NCI-H128 (cell line): ENCODE measurements around the gene EIF4E3.

Source experiments
- DNase-seq: peaks from one replicate; lab custom pipeline; 2025; ENCODE audit not compliant: unreplicated experiment; lab: John Stamatoyannopoulos, UW

Gene EIF4E3

DNA sequence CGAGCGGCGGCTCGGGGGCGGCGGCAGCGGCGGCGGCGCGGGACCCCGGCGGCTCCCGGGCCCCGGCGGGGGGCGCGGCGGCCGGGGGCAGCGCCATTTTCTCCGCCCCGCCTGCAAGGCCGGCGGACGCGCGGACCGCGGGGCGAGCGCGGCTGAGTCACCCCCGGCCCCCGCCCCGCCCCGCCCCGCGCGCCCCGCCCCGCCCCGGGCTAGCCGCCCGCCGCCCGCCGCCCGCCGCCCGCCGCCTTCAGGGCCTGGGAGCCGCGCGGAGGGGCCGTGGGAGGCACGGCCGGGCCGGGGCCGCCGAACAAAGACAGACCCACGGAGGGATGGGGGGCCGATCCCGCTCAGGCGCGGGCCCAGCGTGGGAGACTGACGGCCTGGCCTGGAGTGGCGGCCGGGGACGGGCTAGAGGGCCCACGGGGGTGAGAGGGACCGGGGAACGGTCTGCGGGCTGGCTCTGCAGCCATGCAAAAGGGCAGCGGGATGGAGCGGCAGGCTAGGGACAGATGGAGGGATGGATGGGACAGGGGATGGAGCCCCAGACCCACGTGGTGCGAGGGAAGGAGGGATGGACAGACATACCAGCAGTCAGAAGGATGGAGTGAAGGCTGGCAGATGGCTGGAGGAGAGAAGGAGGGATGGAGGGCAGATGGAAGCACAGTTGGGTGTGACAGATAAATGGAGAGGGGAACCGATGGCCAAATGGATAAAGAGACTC is at the start of gene EIF4E3:
Gene EIF4E3 (minus strand): TSS at position 132 of the 721 bp plus-strand sequence. CDS start 35 bp downstream, at position 97.
- DNase-seq: peak; percentile 3

DNA sequence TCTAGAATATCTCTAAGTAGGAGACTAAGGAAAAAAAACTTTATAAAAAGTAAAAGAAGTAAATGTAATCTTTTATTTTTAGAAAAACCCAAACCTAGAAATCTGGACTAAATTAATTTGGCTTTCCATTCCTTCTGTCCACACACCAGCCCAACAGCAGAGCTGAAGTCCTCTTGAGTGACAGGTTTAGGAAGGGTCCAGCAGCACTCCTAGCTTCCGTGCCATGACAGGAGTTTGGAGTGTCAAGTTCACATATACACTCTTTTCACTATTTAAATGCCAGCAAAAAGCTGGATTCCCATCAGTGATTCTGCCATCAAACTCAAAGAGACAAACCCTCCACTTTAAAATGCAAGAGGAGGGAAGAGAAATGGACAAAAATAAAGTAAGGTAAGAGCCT is 46.7 kb upstream of the EIF4E3 start:
- DNase-seq: no peak

DNA sequence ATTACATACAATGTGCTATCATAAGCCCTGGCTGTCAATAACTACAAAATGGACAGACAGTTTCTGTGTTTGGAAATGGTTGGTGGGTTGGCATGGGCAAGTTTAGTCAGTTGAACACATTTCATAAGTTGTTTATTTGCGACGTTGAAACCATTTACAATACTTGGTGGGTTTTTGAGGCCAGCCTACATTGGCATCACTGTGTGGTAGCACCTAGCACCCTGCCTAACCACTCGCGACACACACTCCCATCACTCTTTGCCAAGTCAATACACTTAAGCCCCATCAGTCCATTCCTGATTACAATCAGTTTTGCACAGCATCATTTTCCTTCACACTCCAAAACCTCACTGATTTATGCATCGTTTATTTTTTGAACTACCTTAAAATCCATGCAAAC is 45.9 kb upstream of the EIF4E3 start:
- no peak for DNase-seq

DNA sequence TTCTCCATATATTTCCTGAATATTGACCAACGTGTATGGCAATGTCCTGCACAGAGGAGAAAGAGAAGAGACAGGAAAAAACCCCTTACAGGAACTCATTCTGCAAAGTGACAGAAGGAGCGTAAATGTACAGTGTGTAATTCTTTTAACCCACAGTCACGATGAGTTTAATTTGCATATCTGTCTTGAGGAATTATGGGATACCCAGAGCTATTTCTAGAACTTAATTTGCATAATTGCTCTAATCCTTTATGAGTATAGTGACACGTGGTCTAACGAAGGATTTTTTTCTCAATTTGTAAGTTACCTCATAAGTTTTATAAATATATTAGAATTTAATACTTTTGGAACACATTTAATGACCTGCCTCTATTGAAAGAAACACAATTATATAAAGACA is 38.2 kb upstream of the EIF4E3 start:
- DNase-seq: no peak

DNA sequence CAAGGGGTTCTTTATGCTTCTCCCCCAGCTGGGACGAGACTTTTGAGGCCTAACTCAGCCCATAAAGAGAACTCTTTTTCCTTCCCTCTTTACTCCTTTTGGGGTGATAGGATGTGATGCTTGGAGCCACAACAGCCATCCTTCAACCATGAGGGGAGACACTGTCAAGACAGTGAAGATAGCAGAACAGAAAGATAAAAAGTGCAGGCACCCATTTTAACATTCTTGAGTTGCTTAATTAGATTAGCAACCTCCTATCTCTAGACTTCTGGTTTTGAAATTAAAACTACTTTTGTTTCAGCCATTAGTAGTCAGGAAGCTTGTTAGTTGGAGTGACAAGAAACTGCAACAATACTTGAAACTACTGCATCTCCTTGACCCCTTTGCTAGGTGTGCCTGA is 34.9 kb upstream of the EIF4E3 start:
- no peak for DNase-seq

DNA sequence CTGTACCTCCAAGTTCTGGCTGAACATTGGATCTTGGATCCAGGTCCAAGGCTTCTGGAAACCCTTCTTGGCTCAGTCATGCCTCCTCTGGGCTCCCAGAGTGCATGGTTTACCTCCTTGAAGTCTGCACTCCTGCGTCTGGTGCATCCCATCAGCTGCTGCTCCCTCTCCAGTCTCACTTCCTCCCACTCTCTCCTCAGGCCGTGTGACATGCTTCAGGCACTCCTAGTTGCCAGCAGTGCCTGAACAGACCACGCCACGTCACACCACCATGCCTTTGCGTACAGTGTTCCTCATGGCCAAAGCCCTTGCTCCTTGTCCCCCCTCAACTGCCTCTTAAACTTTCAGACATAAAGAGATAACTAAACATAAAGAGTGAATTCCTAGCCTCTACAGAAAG is 34.2 kb upstream of the EIF4E3 start:
- DNase-seq: no peak

DNA sequence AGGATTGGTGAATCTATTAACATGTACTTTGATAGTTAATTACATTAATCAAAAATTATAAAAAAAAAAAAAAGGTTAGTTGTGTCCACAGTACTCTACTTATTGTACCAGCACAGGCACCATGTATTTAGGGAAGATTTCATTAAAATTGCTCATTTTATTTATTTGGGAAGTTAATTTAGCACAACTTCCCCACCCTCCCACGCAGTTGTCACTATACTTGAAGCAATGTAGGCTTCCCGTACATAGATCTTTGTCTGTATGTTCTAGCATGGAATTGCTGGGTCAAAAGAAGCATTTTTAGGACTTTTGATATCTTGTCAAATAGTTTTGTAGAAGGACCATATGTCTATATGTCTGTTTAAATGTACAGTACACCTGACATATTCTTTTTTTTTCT is 32.9 kb upstream of the EIF4E3 start:
- no peak for DNase-seq

DNA sequence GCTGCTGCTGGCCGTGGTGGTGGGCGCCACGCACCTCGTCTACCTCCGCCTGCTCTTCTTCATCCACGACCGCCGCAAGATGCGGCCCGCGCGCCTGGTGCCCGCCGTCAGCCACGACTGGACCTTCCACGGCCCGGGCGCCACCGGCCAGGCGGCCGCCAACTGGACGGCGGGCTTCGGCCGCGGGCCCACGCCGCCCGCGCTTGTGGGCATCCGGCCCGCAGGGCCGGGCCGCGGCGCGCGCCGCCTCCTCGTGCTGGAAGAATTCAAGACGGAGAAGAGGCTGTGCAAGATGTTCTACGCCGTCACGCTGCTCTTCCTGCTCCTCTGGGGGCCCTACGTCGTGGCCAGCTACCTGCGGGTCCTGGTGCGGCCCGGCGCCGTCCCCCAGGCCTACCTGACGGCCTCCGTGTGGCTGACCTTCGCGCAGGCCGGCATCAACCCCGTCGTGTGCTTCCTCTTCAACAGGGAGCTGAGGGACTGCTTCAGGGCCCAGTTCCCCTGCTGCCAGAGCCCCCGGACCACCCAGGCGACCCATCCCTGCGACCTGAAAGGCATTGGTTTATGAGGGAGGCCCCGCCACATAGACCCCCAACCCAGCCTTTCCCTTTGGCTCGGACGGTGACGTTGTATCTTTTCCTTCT is 29.5 kb upstream of the EIF4E3 start:
- DNase-seq: no peak

DNA sequence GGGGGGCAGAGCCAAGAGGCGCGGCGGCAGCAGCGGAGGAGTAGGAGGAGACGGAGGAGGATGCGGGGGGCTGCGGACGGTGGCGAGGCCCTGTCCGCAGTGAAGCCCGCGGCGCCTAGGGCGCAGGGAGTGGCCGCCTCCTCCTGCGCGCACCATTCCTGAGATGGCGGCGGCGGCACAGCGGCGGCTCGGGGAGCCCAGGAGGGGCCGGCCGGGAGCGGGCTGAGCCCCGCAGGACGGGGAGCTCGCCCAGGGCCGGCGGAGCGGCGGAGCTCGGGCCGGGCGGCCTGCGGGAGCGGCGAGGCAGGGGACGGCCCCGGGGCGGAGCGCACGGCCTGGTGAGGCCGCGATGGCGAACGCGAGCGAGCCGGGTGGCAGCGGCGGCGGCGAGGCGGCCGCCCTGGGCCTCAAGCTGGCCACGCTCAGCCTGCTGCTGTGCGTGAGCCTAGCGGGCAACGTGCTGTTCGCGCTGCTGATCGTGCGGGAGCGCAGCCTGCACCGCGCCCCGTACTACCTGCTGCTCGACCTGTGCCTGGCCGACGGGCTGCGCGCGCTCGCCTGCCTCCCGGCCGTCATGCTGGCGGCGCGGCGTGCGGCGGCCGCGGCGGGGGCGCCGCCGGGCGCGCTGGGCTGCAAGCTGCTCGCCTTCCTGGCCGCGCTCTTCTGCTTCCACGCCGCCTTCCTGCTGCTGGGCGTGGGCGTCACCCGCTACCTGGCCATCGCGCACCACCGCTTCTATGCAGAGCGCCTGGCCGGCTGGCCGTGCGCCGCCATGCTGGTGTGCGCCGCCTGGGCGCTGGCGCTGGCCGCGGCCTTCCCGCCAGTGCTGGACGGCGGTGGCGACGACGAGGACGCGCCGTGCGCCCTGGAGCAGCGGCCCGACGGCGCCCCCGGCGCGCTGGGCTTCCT is 28.8 kb upstream of the EIF4E3 start, which contains the start of gene GPR27:
Gene GPR27 (plus strand): TSS at position 155 of the 909 bp plus-strand sequence. CDS start 195 bp downstream, at position 350.
- DNase-seq: no peak

DNA sequence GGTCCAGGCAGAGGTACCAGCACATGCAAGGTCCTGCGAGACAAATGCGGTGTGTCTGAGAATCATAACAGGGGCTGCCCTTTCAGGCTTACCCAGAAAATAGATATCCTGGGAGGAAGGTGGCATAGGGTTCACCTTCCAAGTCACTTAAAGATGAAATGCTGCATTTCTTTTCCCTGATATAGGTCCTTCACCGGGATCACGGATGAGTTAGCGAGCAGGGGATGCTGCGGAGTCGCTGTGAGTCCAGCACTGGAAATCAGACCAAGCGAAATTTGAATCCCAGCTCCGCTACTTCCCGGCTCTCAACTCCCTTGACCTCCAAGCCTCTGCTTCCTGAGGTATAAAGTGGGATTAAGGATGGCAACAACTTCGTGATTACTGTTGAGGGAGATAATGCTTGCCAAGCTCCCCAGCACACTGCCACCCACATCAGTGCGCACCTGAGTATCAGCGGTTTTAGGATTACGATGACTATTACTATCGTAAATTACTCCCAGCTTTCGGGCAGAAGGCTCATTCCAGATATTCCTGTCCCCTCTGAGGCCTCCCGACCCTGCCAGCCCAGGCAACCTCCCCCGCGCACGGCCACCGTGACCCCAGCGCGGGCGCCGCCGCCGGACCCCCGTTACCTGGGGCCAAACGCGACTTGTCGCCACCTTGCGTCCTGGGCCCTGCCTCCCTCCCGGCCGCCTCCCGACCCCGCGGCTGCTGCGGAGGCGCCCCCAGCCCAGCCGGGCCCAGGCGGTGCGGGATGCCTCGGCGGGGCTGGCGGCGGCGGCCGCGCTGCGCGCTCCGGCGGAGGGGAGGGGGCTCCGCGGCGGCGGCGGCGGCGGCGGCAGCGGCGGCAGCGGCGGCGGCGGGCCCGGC is 27.9 kb upstream of the EIF4E3 start:
- no peak for DNase-seq

DNA sequence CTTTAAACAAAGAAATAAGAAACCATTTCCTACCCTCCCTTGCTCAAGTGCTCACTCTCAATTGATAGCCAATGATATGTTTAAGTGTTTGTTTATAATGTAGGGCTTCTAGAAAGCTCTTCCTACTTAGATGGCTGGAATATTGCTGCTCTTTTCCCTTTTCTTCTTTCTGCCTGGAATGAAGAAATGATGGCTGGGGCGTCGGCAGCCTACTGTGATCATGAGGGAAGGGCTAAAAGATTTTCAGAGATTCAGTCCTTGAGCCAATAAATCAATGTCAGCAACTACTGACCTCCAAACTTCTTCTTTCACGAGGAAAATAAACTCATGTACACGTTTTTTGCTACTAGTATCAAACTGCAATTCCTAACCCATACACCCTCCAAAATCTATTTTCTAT is 26.4 kb upstream of the EIF4E3 start:
- DNase-seq: no peak

DNA sequence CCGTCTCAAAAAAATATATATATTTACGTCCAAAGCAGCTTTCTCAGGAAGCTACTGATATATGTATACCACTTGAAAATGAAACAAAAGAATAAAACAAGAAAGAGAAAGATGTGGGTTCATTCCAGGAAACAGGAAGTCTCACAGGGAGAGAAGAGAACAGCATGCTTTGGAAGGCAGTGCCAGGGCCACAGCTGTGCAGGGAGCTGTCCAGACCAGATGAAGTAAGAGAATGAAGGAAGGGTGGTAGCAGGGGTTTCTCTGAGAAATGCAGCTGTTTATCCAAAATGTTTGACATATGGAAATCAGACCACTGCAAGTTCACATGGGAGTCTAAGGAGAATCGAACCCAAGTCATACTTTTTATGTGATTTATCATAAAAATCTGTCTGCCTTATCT is 19.5 kb upstream of the EIF4E3 start:
- DNase-seq: no peak

DNA sequence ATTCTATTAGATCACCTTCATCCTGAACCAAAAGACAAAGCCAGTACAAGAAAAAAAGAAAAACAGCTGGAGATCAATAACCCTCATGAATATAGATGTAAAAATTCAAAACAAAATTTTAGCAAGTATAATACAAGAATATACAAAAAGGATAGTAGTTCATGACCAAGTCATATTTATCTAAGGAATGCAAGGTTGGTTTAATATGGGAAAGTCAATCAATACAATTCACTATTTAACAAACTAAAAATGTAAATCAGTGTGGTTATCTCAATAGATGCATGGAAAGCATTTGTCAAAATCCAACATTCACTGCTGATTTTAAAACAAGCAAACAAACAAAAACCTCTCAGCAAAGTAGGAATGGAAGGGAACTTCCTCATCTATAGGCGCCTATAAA is 17.4 kb upstream of the EIF4E3 start:
- no peak for DNase-seq

DNA sequence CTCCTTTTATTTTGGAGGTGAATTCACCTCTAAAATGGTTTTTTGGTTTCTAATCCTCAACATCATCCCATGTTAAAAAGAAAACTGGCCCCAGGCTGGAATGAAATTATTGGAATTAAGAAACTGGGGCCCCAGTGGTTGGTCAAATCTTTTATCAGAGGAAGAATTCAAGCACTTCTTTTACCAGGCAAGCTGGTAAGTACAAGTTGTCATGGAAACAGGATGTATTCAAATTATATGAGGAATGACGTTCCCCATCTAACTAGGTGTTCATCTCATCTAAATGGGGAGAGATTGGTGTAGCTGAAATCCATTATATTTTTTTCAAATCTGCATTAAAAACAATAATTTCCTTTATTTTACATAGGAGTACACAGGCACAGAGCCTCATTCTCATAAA is 9.7 kb upstream of the EIF4E3 start:
- no peak for DNase-seq

DNA sequence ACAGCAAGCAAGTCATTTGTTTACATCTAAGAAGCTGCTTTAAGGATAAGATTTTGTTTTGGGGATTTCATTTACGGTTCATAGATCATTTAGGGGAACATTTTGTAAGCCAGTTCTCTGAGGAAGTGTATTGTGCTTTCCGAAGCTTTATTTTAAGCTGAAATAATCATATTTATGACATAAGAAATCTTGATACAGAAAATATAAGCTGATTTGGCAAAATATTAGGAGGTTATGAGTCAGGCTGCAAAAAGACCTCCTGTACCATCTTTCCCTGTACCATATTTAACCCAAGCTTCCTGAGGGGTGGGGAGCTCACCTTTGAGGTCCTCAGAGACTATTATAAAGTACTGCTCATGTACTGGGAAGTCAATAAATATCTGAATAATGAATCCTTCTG is 8.1 kb upstream of the EIF4E3 start:
- DNase-seq: no peak

DNA sequence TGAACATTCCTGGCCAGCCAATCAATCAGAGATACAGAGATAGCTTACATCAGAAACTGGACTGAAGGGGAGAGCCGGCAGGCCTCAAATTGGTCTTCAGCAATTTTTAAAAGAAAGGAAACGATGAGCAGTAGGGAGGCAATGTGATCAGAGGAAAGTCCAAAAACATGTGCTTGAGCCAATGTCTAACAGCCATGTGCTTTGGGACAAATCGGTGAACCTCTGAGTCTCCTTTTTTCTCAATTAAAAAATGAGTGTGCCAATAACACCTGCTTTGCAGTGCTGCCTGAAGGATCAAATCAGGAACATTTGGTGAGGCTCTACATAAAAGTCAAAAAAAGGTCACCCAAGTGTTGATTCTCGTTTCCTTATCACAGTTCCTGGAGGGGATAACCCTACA is 7.4 kb upstream of the EIF4E3 start:
- no peak for DNase-seq

DNA sequence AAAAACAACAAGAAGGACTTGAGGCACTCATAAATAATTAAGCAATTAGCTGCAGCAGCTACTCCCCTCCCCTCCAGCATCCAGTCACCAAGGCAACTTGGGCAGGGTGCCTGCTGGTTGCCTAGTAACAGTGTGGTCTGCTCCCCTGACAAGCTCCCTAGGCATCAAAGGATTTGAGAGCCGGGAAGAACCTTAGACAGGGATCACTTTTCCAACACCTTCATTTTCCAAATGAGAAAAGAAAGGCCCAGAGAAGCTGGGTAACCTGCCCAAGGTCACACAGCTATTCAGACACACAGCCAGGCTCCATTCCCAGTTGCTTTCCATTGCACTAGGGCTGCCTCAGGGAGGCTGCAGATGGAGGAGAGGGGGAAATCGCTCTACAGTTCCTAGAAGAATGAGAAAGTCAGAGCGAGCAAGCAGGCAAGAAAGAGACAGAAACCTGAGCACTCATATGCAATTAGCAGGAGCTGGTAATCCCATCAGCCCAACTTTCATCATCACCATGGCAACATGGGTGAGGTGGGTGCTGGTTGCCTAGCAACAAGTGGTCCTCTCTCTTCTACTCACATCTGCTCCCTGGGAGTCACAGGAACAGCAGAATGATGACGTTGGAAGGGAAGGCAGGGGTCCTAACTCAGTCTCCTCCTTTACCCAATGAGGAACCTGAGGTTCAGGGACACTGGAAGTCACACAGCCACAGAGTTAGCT is 3.6 kb upstream of the EIF4E3 start:
- DNase-seq: peak; percentile 29

DNA sequence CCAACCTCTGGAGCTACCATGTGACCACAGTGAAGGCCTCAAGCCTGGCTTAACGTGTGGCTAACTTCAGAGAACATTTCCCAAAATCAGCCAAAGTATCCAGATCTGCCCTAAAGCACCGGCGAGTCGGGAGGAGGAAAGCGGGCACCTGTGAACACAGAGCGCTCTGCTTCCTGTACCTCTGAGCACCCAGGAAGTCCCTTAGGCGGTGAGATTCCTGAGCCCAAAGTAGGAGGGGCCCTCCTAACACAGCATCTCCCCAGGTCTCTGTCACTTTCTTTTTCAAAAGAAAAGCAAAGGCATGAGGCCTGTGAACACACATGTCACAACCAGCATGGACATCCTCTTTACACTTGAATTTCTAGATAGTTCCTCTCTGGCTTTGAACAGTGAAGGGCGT is 944 bp upstream of the EIF4E3 start:
- no peak for DNase-seq

DNA sequence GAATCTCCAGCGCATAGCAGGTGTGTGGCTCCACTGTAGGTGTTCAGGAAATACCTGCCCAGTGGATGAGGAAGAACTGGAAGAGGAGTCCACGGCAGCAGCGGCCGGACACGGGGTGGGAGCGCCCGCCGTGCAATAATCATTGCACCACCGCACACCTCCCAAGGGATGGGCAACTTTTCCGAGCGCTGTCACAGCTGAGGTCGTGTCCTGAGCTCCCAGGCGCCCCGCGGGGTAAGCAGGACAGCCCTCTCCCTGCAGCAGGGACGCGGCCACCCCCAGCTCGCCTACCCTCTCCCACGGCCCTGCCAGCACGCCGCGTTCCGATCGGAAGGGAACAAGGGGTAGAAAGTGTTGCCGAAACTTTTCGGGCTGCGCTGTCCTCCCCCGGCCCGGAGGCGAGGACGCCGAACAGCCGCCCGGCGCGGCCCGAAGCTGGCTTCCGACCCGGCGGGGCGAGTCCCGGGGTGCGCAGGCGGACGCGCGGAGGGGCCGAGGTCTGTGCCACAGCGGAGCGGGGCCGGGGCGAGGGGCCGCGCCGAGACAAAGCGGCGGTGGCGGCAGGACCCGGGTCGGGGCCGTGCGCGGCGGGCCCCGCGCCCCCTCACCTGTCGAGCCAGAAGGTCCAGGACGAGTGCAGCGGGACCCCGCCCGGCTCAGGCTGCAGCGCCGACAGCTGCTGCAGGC is 475 bp downstream of the EIF4E3 start:
- peak; percentile 4 for DNase-seq

DNA sequence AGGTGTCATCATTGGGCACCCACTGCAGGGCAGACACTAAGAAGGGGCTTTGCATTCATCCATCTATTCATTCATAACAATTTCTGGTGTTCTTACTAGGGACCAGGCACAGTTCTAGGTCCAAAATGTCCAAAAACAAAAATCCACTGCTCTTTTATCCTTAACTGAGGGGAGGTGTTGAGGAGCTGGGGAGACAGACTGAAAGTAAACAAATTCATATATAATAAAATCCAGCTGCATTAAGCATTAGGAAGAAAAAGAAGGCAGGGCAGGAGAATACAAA is 1.1 kb downstream of the EIF4E3 start:
- no peak for DNase-seq
